Mucosa of descending colon (tissue), 3 donors: ENCODE data around the gene APBB2. TPM values are rescaled to one million over a fixed set of nuclear protein-coding genes. Genes with fewer than 3 reads are reported as not detected.

Experiments used
- ATAC-seq: fragments of 200-7000 bp; cut with Tn5 transposase; one replicate; pipeline ENCODE4 v1.9.1; 2020; ENCODE audit warnings: mild to moderate bottlenecking, moderate library complexity
- DNase-seq, 3 donors: peaks; one replicate each; pipeline ENCODE4 v3.0.0-alpha.2; 2020
- H3K36me3 ChIP-seq: fragments of 200-600 bp; one replicate; pipeline ENCODE4 v1.8.0; 2021; ENCODE audit warnings: low read depth, mild to moderate bottlenecking
- H3K4me1 ChIP-seq: fragments of 200-600 bp; one replicate; pipeline ENCODE4 v1.8.0; 2021; ENCODE audit warnings: low read depth, mild to moderate bottlenecking
- H3K4me3 ChIP-seq: fragments of 200-600 bp; one replicate; pipeline ENCODE4 v1.8.0; 2021; ENCODE audit warnings: mild to moderate bottlenecking
- H3K9me3 ChIP-seq: fragments of 200-600 bp; one replicate; pipeline ENCODE4 v1.8.0; 2021; ENCODE audit warnings: mild to moderate bottlenecking
- intact Hi-C, 2 donors: fragments of 100-400 bp; cut with DNase I in 1 of 2; cut with micrococcal nuclease in 1 of 2; formaldehyde crosslinking; loops; one replicate each; pipeline versions ENCODE4 v1.11.0 to v1.11.1; 2022; cut with DNase I, micrococcal nuclease
- total RNA-seq, 3 donors: library from RNA; stranded (reverse); fragmentation: NEBNext Ultra II Directional in 2 of 3; extraction: Animal tissue kit (Norgen Biotek cat#: 25700) in 2 of 3; gene quantifications; one replicate each; pipeline versions ENCODE4 v1.2.1 to v1.2.4, GENCODE V29; 2021 to 2023
- TF ChIP-seq, protein P1 (sequence below): fragments of 200-600 bp; IDR thresholded peaks from one replicate; pipeline ENCODE4 v1.8.0; 2022; ENCODE audit warnings: antibody characterized with exemption, mild to moderate bottlenecking
- donor health status: DM: no; HTN: no; CAD: no; lungs with moderate emphysema.
- donor health status: DM: no; HTN: no; CAD: no.
- donor health status: DM: no; HTN: yes; CAD: no.

APBB2 gene
- total RNA-seq, 3 donors from 2014 or later, result 26.3 to 68.3 (median 29.6) TPM

DNA sequence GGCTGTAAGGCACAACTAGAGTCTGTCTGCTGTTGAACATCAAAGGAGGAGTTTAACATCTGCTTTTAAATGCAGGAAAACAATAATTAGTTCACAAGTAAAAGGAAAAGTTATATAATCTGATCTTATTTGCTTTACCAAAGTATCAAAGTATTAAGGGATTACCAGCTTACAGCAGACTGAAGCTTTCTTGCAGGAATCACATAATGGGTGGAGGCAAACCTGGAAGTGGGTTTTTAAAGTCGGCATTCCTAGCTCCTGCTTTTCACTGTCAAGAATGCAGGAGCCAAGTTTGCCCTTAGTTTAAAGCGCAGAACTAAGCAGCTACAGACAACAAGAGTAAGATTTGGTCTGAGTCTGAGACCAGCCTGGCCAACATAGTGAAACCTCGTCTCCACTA is 122.2 kb downstream of the APBB2 start:
- intact Hi-C loops, result no loop called here
- no peak for ATAC-seq
- no peaks in the 10 kb centered on the region for H3K9me3 ChIP-seq

DNA sequence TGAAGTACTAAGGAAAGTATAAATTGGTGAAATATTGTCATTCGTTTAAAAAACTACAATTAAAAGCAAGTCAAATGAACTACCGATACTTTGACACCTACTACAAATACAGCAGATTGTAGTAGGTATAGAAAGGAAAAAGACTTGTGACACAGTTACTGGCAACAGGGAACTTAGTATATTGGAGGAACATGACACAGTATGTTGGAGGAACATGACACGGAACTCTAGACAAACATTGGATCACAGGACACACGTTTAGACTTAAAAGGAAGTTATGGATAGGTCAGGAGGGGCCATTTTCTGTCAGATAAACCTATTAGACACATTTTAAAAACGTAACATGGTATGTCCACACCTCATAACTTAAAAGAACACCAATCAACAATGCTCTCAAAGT is 132.5 kb downstream of the APBB2 start:
- Histone ChIP-seq H3K9me3 (peaks cover 9% of the 10 kb centered on the region), H3K4me1 (no peaks in the 10 kb centered on the region), H3K36me3 (no peaks in the 10 kb centered on the region), H3K4me3 (no peak overlapping the region)
- intact Hi-C loops, result no loop called here
- no peak for DNase-seq
- ATAC-seq, result no peak
- TF ChIP-seq, protein P1, sequence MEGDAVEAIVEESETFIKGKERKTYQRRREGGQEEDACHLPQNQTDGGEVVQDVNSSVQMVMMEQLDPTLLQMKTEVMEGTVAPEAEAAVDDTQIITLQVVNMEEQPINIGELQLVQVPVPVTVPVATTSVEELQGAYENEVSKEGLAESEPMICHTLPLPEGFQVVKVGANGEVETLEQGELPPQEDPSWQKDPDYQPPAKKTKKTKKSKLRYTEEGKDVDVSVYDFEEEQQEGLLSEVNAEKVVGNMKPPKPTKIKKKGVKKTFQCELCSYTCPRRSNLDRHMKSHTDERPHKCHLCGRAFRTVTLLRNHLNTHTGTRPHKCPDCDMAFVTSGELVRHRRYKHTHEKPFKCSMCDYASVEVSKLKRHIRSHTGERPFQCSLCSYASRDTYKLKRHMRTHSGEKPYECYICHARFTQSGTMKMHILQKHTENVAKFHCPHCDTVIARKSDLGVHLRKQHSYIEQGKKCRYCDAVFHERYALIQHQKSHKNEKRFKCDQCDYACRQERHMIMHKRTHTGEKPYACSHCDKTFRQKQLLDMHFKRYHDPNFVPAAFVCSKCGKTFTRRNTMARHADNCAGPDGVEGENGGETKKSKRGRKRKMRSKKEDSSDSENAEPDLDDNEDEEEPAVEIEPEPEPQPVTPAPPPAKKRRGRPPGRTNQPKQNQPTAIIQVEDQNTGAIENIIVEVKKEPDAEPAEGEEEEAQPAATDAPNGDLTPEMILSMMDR, result no peak

More for the DNA sequence above, 122.2 kb downstream of the APBB2 start:
- Histone ChIP-seq H3K36me3 (no peaks in the 10 kb centered on the region), H3K4me3 (no peak overlapping the region), H3K4me1 (no peaks in the 10 kb centered on the region)
- TF ChIP-seq, protein P1, result no peak
- no peak for DNase-seq

GRCh38 chr4:41080976-41081375 is 133.4 kb downstream of the APBB2 start:
- intact Hi-C loops, result no loop called here
- DNase-seq, result no peak

GRCh38 chr4:41079881-41080560 is 134.3 kb downstream of the APBB2 start:
- no peak for DNase-seq
- no peaks in the 10 kb centered on the region for H3K4me1 ChIP-seq
- no peak overlapping the region for H3K4me3 ChIP-seq
- H3K36me3 ChIP-seq, result no peaks in the 10 kb centered on the region
- no peak for ATAC-seq
- intact Hi-C loops, result no loop called here
- no peaks in the 10 kb centered on the region for H3K9me3 ChIP-seq
- TF ChIP-seq, protein P1, result no peak

More at GRCh38 chr4:41080976-41081375, 133.4 kb downstream of the APBB2 start:
- Histone ChIP-seq H3K4me3 (no peak overlapping the region), H3K36me3 (no peaks in the 10 kb centered on the region), H3K4me1 (no peaks in the 10 kb centered on the region), H3K9me3 (peaks cover under 1% of the 10 kb centered on the region)
- TF ChIP-seq, protein P1, result no peak
- ATAC-seq, result no peak

- TF ChIP-seq, protein P1, result no peak
- Histone ChIP-seq H3K4me1 (no peaks in the 10 kb centered on the region), H3K9me3 (no peaks in the 10 kb centered on the region), H3K4me3 (no peak overlapping the region), H3K36me3 (no peaks in the 10 kb centered on the region)
- no peak for ATAC-seq
- intact Hi-C loops, result no loop called here
- no peak for DNase-seq
Measured at GRCh38 chr4:41077628-41078027, 136.7 kb downstream of the APBB2 start.
